Smooth muscle cell (in vitro differentiated cells): Measurements from ENCODE around the gene NHSL1. TPM values are rescaled to one million over a fixed set of nuclear protein-coding genes. Genes with fewer than 3 reads are reported as not detected.

ENCODE experiments used
- DNase-seq: peaks from one replicate; lab custom pipeline; 2025; ENCODE audit not compliant: unreplicated experiment; lab: John Stamatoyannopoulos, UW
- H2AFZ ChIP-seq: fragments of 200-600 bp; sonication (generic); 2 replicates; pipeline ENCODE4 v1.6.0; 2016; ENCODE audit warnings: antibody characterized with exemption, low read depth, mild to moderate bottlenecking
- H3F3A ChIP-seq: fragments of 200-600 bp; sonication (generic); 2 replicates; pipeline ENCODE4 v1.6.0; 2017; ENCODE audit warnings: antibody characterized with exemption, low read depth
- H3K27ac ChIP-seq: fragments of 200-600 bp; sonication (generic); 2 replicates; pipeline ENCODE4 v1.5.1; 2016; ENCODE audit warnings: low read depth, mild to moderate bottlenecking
- H3K27me3 ChIP-seq: fragments of 200-600 bp; sonication (generic); 2 replicates; pipeline ENCODE4 v1.6.1; 2016; ENCODE audit warnings: low read depth, mild to moderate bottlenecking
- H3K36me3 ChIP-seq: fragments of 200-600 bp; sonication (generic); 2 replicates; pipeline ENCODE4 v1.5.1; 2016; ENCODE audit warnings: low read depth
- H3K4me1 ChIP-seq: fragments of 200-600 bp; sonication (generic); 2 replicates; pipeline ENCODE4 v1.5.1; 2016; ENCODE audit warnings: low read depth
- H3K4me2 ChIP-seq: fragments of 200-600 bp; sonication (generic); 2 replicates; pipeline ENCODE4 v1.6.0; 2016; ENCODE audit warnings: mild to moderate bottlenecking
- H3K4me3 ChIP-seq: fragments of 200-600 bp; sonication (generic); 2 replicates; pipeline ENCODE4 v1.5.1; 2016; ENCODE audit warnings: mild to moderate bottlenecking
- H3K79me2 ChIP-seq: fragments of 200-600 bp; sonication (generic); 2 replicates; pipeline ENCODE4 v1.6.0; 2016; ENCODE audit warnings: low read depth, mild to moderate bottlenecking
- H3K9ac ChIP-seq: fragments of 200-600 bp; sonication (generic); 2 replicates; pipeline ENCODE4 v1.6.0; 2016; ENCODE audit warnings: low read depth
- H3K9me3 ChIP-seq: fragments of 200-600 bp; sonication (generic); replicated peaks from 2 replicates; pipeline ENCODE4 v1.5.1; 2016; ENCODE audit warnings: low read depth
- H4K20me1 ChIP-seq: fragments of 200-600 bp; sonication (generic); 2 replicates; pipeline ENCODE4 v1.6.0; 2016; ENCODE audit warnings: low read depth
- CTCF ChIP-seq: fragments of 200-600 bp; sonication (generic); IDR thresholded peaks from 2 replicates; pipeline ENCODE4 v1.5.1; 2017; ENCODE audit warnings: borderline replicate concordance, mild to moderate bottlenecking, antibody characterized with exemption; ENCODE audit not compliant: insufficient read depth, poor library complexity, severe bottlenecking
- WGBS: methylation state at CpG from one replicate; pipeline ENCODE4 v1.1.7; 2016; ENCODE audit warnings: low lambda C conversion rate; 5-methylcytosine and 5-hydroxymethylcytosine counted together
- polyA plus RNA-seq: library from polyadenylated mRNA; unstranded; fragments of >200 nt; fragmentation: Nextera tagmentation; extraction: Ambion mirVana; gene quantifications from 2 replicates; pipeline ENCODE4 v1.2.1, GENCODE V29; 2016
- total RNA-seq: library from RNA; depleted of rRNA; stranded (reverse); fragments of >200 nt; gene quantifications from 2 replicates; pipeline ENCODE4 v1.2.3, GENCODE V29; 2014

The NHSL1 gene
- total and polyA plus RNA-seq, 2 experiments from 2014 or later = 6.6 to 7.2 TPM

- no peak overlapping the region for H3K9ac ChIP-seq
- H4K20me1 ChIP-seq = peaks cover 18% of the 10 kb centered on the region
- no peak for TF ChIP-seq CTCF
- no peak overlapping the region for H2AFZ ChIP-seq
- H3F3A ChIP-seq = no peaks in the 10 kb centered on the region
- no peak overlapping the region for H3K27ac ChIP-seq
- H3K27me3 ChIP-seq = no peaks in the 10 kb centered on the region
- DNase-seq = no peak
- peaks cover 25% of the 10 kb centered on the region for H3K4me1 ChIP-seq
- H3K9me3 ChIP-seq = no peaks in the 10 kb centered on the region
- 90% methylated on average over 4 of the region's 4 CpGs for WGBS
- H3K4me3 ChIP-seq = no peak overlapping the region
- H3K4me2 ChIP-seq = no peak overlapping the region
- H3K79me2 ChIP-seq = peaks cover 13% of the 10 kb centered on the region
- no peaks in the 10 kb centered on the region for H3K36me3 ChIP-seq
Measured at GRCh38 chr6:138492113-138492512, 7.2 kb downstream of the NHSL1 start.

- Histone ChIP-seq H3K79me2 (peaks cover 4% of the 10 kb centered on the region), H3K9me3 (no peaks in the 10 kb centered on the region), H3F3A (peaks cover 4% of the 10 kb centered on the region), H3K4me1 (peaks cover 36% of the 10 kb centered on the region), H3K9ac (no peak overlapping the region), H3K27ac (no peak overlapping the region), H3K27me3 (no peaks in the 10 kb centered on the region), H4K20me1 (peaks cover 15% of the 10 kb centered on the region), H3K36me3 (no peaks in the 10 kb centered on the region), H3K4me2 (no peak overlapping the region), H2AFZ (no peak overlapping the region), H3K4me3 (no peak overlapping the region)
- no peak for DNase-seq
- no peak for TF ChIP-seq CTCF
- WGBS = 96% methylated on average over 1 of the region's 1 CpG
Measured at GRCh38 chr6:138491017-138491416, 8.3 kb downstream of the NHSL1 start.

- Histone ChIP-seq H2AFZ (no peak overlapping the region), H3F3A (peaks cover 4% of the 10 kb centered on the region), H4K20me1 (peaks cover 9% of the 10 kb centered on the region), H3K27me3 (no peaks in the 10 kb centered on the region), H3K9me3 (no peaks in the 10 kb centered on the region), H3K9ac (no peak overlapping the region), H3K79me2 (no peaks in the 10 kb centered on the region), H3K4me3 (no peak overlapping the region), H3K27ac (no peak overlapping the region), H3K36me3 (no peaks in the 10 kb centered on the region), H3K4me2 (no peak overlapping the region), H3K4me1 (peaks cover 48% of the 10 kb centered on the region)
- no peak for TF ChIP-seq CTCF
- 39% methylated on average over 2 of the region's 2 CpGs for WGBS
- DNase-seq = no peak
Measured at GRCh38 chr6:138489846-138490245, 9.4 kb downstream of the NHSL1 start.

GRCh38 chr6:138487102-138487604 lies 12.1 kb downstream of the NHSL1 start:
- peaks cover 4% of the 10 kb centered on the region for H3F3A ChIP-seq
- no peak overlapping the region for H2AFZ ChIP-seq
- H3K27me3 ChIP-seq = no peaks in the 10 kb centered on the region
- no peak overlapping the region for H3K27ac ChIP-seq
- H4K20me1 ChIP-seq = peaks cover 9% of the 10 kb centered on the region
- no peak overlapping the region for H3K9ac ChIP-seq
- DNase-seq = no peak
- 74% methylated on average over 6 of the region's 6 CpGs for WGBS
- TF ChIP-seq CTCF = no peak
- H3K79me2 ChIP-seq = no peaks in the 10 kb centered on the region
- H3K4me3 ChIP-seq = no peak overlapping the region
- H3K36me3 ChIP-seq = no peaks in the 10 kb centered on the region
- H3K9me3 ChIP-seq = no peaks in the 10 kb centered on the region
- H3K4me2 ChIP-seq = no peak overlapping the region
- peaks cover 34% of the 10 kb centered on the region for H3K4me1 ChIP-seq
